Epithelial cell of esophagus (primary cell): ENCODE results near the gene KIFC1.

Source experiments
- DNase-seq: peaks from one replicate; pipeline ENCODE4 v3.0.0; 2010; ENCODE audit warnings: low read depth
- H3K4me3 ChIP-seq: 2 replicates; pipeline ENCODE4 v1.5.1; 2011; ENCODE audit warnings: mild to moderate bottlenecking, low read length, control low read depth
- CTCF ChIP-seq: IDR thresholded peaks from 2 replicates; pipeline ENCODE4 v1.5.1; 2011; ENCODE audit warnings: low read depth, mild to moderate bottlenecking, low read length, control low read depth, inconsistent platforms; ENCODE audit not compliant: insufficient read depth; ENCODE audit errors: missing control alignments

KIFC1 gene

GRCh38 chr6:33446356-33446755, 54.7 kb downstream of the KIFC1 start:
- no peak overlapping the region for H3K4me3 ChIP-seq
- TF ChIP-seq CTCF = no peak
- no peak for DNase-seq

- no peak for TF ChIP-seq CTCF
- DNase-seq = no peak
These were observed 58.8 kb downstream of the KIFC1 start for GRCh38 chr6:33450434-33450833.

GRCh38 chr6:33451606-33452005, 60.0 kb downstream of the KIFC1 start:
- DNase-seq = no peak
- no peak overlapping the region for H3K4me3 ChIP-seq
- no peak for TF ChIP-seq CTCF

More at GRCh38 chr6:33450434-33450833, 58.8 kb downstream of the KIFC1 start:
- no peak overlapping the region for H3K4me3 ChIP-seq

- no peak overlapping the region for H3K4me3 ChIP-seq
- no peak for TF ChIP-seq CTCF
- no peak for DNase-seq
These were observed 60.9 kb downstream of the KIFC1 start for GRCh38 chr6:33452496-33452895.

GRCh38 chr6:33453393-33454008, 61.9 kb downstream of the KIFC1 start:
- DNase-seq = no peak
- H3K4me3 ChIP-seq = peak overlapping the region; percentile 95
- TF ChIP-seq CTCF = no peak

- peak within 1 kb of the TSS; percentile 95 for H3K4me3 ChIP-seq
- peak; percentile 98 for DNase-seq
- no peak for TF ChIP-seq CTCF
These were observed 62.7 kb downstream of the KIFC1 start, which contains the start of gene ZBTB9 for GRCh38 chr6:33454009-33454946. Gene ZBTB9 (plus strand): TSS chr6:33454576. CDS start chr6:33455101, 525 bp downstream.
